NCI-H128 (cell line): ENCODE data around the gene SCGB1A1.

Source experiments
- DNase-seq: peaks from one replicate; lab custom pipeline; 2025; ENCODE audit not compliant: unreplicated experiment; lab: John Stamatoyannopoulos, UW

The SCGB1A1 gene

GRCh38 chr11:62420882-62421281 is 2.0 kb downstream of the SCGB1A1 start:
- no peak for DNase-seq

- DNase-seq = no peak
Measured at GRCh38 chr11:62421996-62422395, 3.2 kb downstream of the SCGB1A1 start.

GRCh38 chr11:62423012-62423411 is 4.2 kb downstream of the SCGB1A1 start:
- no peak for DNase-seq

- DNase-seq = no peak
Measured at GRCh38 chr11:62427630-62428233, 8.9 kb downstream of the SCGB1A1 start.

GRCh38 chr11:62428871-62429560 is 10.2 kb downstream of the SCGB1A1 start:
- no peak for DNase-seq

GRCh38 chr11:62430425-62430824 is 11.6 kb downstream of the SCGB1A1 start:
- DNase-seq = no peak

- DNase-seq = no peak
Measured at GRCh38 chr11:62431171-62431901, 12.5 kb downstream of the SCGB1A1 start.

GRCh38 chr11:62432695-62433094 is 13.9 kb downstream of the SCGB1A1 start:
- no peak for DNase-seq

- no peak for DNase-seq
Measured at GRCh38 chr11:62433141-62433903, 14.5 kb downstream of the SCGB1A1 start.

GRCh38 chr11:62433904-62434276 is 15.1 kb downstream of the SCGB1A1 start:
- DNase-seq = no peak

GRCh38 chr11:62435846-62436660 is 17.2 kb downstream of the SCGB1A1 start:
- DNase-seq = no peak

GRCh38 chr11:62437616-62438015 is 18.8 kb downstream of the SCGB1A1 start:
- DNase-seq = no peak

- DNase-seq = no peak
Measured at GRCh38 chr11:62438641-62439040, 19.8 kb downstream of the SCGB1A1 start.

GRCh38 chr11:62439785-62440602 is 21.2 kb downstream of the SCGB1A1 start:
- DNase-seq = no peak

- DNase-seq = no peak
Measured at GRCh38 chr11:62443390-62444235, 24.8 kb downstream of the SCGB1A1 start.

GRCh38 chr11:62444236-62444833 is 25.5 kb downstream of the SCGB1A1 start:
- no peak for DNase-seq

- DNase-seq = no peak
Measured at GRCh38 chr11:62444835-62445234, 26.0 kb downstream of the SCGB1A1 start.

GRCh38 chr11:62445314-62445740 is 26.5 kb downstream of the SCGB1A1 start:
- DNase-seq = no peak
